ENCODE results near the gene ROR2. TPM values are rescaled to one million over a fixed set of nuclear protein-coding genes. Genes with fewer than 3 reads are reported as not detected.

The ROR2 gene
- total RNA-seq, 1 donor from 2014 or later = 14.9 TPM

DNA sequence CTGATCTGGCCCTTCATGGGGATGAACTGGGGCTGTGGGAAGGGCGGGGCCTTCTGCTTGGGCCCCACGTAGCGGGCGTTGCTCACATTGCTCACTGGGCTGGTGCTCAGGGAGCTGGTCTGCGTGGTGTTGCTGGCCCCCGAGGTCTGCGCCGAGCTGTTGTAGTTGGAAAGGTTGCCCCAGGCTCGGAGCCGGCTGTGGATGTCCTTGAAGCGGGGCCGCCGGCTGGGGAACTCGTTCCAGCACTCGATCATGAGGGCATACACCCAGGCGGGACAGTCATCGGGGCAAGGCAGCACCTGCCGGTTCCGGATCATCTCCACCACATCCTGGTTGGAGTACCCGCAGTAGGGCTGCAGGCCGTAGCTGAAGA is 226.0 kb downstream of the ROR2 start:
- H3K4me3 Mint-ChIP-seq = no peak overlapping the region
- H3K9me3 Mint-ChIP-seq = no peaks in the 10 kb centered on the region
- H3K27ac Mint-ChIP-seq (ENCODE audit: unreplicated experiment) = no peak overlapping the region
- TF ChIP-seq, protein P1, sequence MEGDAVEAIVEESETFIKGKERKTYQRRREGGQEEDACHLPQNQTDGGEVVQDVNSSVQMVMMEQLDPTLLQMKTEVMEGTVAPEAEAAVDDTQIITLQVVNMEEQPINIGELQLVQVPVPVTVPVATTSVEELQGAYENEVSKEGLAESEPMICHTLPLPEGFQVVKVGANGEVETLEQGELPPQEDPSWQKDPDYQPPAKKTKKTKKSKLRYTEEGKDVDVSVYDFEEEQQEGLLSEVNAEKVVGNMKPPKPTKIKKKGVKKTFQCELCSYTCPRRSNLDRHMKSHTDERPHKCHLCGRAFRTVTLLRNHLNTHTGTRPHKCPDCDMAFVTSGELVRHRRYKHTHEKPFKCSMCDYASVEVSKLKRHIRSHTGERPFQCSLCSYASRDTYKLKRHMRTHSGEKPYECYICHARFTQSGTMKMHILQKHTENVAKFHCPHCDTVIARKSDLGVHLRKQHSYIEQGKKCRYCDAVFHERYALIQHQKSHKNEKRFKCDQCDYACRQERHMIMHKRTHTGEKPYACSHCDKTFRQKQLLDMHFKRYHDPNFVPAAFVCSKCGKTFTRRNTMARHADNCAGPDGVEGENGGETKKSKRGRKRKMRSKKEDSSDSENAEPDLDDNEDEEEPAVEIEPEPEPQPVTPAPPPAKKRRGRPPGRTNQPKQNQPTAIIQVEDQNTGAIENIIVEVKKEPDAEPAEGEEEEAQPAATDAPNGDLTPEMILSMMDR (conservative IDR thresholded peaks at IDR 0.05) = no peak
- H3K36me3 Mint-ChIP-seq (ENCODE audit: low read depth) = no peaks in the 10 kb centered on the region
- DNase-seq (ENCODE audit: low read depth, low spot score) = no peak
- no peaks in the 10 kb centered on the region for H3K4me1 Mint-ChIP-seq
- no peaks in the 10 kb centered on the region for H3K27me3 Mint-ChIP-seq (ENCODE audit: low read depth)

DNA sequence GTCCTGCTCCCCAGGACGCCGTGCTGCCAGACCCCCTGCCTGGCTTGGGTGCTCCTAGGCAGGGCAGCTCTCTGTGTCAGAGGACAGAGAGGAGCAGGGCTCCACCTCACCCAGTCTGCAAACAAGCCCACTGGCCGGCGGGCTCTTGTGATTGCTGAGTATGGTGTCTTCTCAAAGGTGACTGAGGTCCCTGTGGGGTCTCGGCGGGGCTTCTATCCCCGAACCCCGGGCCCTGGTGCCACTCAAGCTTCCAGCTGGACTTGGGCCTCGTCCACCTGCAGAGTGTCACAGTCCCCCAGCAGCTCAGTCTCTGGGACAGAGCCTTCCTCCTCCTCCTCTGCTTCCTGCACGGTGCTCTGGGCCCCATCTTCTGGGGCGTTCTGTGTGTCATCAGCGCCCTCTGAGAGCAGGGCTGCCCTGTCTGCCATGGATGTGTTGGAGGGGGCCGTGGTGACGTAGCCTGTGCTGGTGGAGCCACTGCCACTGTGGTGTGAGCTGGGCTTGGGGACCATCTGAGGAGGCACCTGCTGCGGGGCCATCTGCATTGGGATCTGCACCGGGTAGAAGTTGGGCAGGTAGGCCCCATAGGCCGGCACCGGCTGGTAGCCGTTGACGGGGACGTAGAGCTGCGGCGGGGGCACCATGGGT is 226.5 kb downstream of the ROR2 start:
- TF ChIP-seq, protein P1 (conservative IDR thresholded peaks at IDR 0.05) = no peak
- no peak overlapping the region for H3K27ac Mint-ChIP-seq (ENCODE audit: unreplicated experiment)
- H3K4me1 Mint-ChIP-seq = no peaks in the 10 kb centered on the region
- no peaks in the 10 kb centered on the region for H3K9me3 Mint-ChIP-seq
- H3K4me3 Mint-ChIP-seq = no peak overlapping the region
- no peaks in the 10 kb centered on the region for H3K27me3 Mint-ChIP-seq (ENCODE audit: low read depth)
- DNase-seq (ENCODE audit: low read depth, low spot score) = no peak
- H3K36me3 Mint-ChIP-seq (ENCODE audit: low read depth) = no peaks in the 10 kb centered on the region

DNA sequence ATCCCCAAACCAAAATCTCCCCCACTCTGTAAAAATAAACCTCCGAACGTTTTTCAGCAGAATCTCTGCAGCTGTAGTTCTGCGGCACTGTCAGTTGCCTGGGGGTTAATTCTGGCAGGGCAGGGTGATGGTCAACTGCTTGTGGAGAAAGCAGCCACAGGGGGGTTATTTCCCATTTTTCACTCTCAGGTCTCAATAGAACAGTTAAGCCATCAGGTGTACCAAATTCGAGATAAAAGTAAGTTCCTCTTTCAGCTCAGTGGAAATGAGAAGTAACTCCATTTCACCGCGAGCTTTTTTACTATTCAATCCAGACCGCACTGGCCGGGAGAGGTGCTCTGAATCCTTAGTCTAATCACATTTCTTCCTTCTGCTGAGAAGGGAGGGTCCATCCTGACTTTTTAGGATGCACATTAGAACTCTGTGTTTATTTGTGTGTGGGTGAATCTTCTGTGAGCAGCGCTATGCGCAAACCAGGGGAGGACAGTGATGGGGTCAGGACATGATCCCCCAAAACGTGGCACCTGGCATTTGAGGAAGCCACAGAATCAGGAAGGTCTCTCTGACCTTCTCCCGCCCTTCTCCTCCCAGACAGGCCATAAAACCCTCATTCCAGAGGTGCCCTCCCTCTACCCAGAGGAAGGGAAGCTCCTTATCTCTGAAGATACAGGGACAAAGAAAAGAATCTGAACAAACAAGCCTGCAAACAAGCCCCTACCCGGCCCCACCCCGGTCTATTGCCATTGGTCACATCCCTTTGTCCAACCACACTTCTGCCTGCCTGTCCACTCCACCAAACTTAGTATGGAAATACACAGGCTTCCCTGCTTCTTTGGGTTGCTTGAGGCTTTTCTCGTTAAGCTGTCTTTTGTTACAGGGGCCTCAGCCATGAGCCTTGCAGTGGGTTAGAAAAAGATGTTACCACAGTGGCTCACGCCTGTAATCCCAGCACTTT is 229.0 kb downstream of the ROR2 start:
- Mint-ChIP-seq H3K27ac (ENCODE audit: unreplicated experiment) (no peak overlapping the region), H3K27me3 (ENCODE audit: low read depth) (no peaks in the 10 kb centered on the region), H3K4me3 (no peak overlapping the region), H3K4me1 (no peaks in the 10 kb centered on the region), H3K9me3 (peaks cover 5% of the 10 kb centered on the region), H3K36me3 (ENCODE audit: low read depth) (peaks cover 4% of the 10 kb centered on the region)
- TF ChIP-seq, protein P1 (conservative IDR thresholded peaks at IDR 0.05) = no peak
- no peak for DNase-seq (ENCODE audit: low read depth, low spot score)

DNA sequence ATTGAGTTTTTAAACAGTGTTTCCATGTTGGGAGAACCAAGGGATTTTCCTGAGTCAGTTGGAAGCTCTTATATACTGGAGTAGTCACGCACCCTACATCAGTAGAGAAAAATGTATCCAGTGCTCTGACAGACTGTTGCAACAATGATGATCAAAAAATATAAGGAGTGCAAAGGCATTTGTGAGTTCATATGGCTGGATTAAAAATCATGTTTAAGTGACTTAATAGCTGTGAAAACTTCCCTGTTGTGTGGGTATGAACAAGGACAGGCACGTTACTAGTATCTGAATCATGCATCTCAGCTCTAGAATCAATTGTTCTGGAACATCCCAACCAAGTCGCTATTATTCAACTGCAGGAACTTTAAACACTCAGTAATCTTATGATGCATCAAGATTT is 229.7 kb downstream of the ROR2 start:
- Mint-ChIP-seq H3K36me3 (ENCODE audit: low read depth) (peaks cover 4% of the 10 kb centered on the region), H3K27me3 (ENCODE audit: low read depth) (no peaks in the 10 kb centered on the region), H3K4me3 (no peak overlapping the region), H3K27ac (ENCODE audit: unreplicated experiment) (no peak overlapping the region), H3K9me3 (peaks cover 8% of the 10 kb centered on the region), H3K4me1 (no peaks in the 10 kb centered on the region)
- DNase-seq (ENCODE audit: low read depth, low spot score) = no peak
- TF ChIP-seq, protein P1 (conservative IDR thresholded peaks at IDR 0.05) = no peak

DNA sequence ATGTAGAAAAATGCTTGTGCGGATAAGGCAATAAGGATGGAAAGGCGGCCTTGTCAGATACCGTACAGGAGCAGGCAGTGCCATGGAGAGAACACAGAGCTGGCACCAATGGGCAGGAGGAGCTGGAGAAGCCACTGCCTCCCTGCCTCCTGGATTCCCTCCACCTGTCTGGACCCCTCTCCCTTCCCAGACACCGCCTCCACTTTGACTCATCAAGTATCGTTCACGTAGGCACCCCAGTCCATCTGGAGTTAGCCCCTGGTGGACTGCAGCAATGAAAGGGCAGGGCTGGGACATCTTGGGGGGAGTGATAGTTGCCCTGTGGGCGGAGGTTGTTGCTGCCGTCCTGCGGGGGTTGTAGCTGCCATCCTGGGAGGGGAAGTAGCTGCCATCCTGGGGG is 232.0 kb downstream of the ROR2 start:
- H3K4me3 Mint-ChIP-seq = no peak overlapping the region
- peaks cover 4% of the 10 kb centered on the region for H3K36me3 Mint-ChIP-seq (ENCODE audit: low read depth)
- no peak for DNase-seq (ENCODE audit: low read depth, low spot score)
- peaks cover 5% of the 10 kb centered on the region for H3K4me1 Mint-ChIP-seq
- H3K9me3 Mint-ChIP-seq = peaks cover 8% of the 10 kb centered on the region
- H3K27me3 Mint-ChIP-seq (ENCODE audit: low read depth) = no peaks in the 10 kb centered on the region
- no peak overlapping the region for H3K27ac Mint-ChIP-seq (ENCODE audit: unreplicated experiment)
- TF ChIP-seq, protein P1 (conservative IDR thresholded peaks at IDR 0.05) = no peak

All from neural crest cell (in vitro differentiated cells).